HL-60 (cell line): ENCODE measurements around the gene WWOX.
"Not testable (repeated sequence)": the region's sequence is repeated elsewhere in the genome, so short reads cannot be mapped to it uniquely, and the experiment has no call there.

Experiments
- DNase-seq, 2 experiments: peaks; one replicate each; pipeline ENCODE4 v3.0.0-alpha.2; 2010 to 2020; ENCODE audit warnings: low read depth in 1 of 2, low spot score in 1 of 2
- H3K27ac ChIP-seq: fragments of 250-450 bp; sonication (Bioruptor Pico); replicated peaks from 2 replicates; pipeline ENCODE4 v1.5.1; 2020; ENCODE audit warnings: mild to moderate bottlenecking, moderate library complexity
- H3K27me3 ChIP-seq: fragments of 250-450 bp; sonication (Bioruptor Pico); 2 replicates; pipeline ENCODE4 v1.5.1; 2021; ENCODE audit warnings: mild to moderate bottlenecking, moderate library complexity; ENCODE audit not compliant: insufficient read depth, poor library complexity, severe bottlenecking
- H3K4me3 ChIP-seq: replicated peaks from 2 replicates; pipeline ENCODE4 v1.5.1; 2011; ENCODE audit warnings: mild to moderate bottlenecking, control low read depth, low read length; ENCODE audit not compliant: insufficient read depth
- GABPA ChIP-seq: IDR thresholded peaks from 2 replicates; pipeline ENCODE4 v1.6.1; 2012; ENCODE audit warnings: low read depth
- POLR2AphosphoS5 ChIP-seq: IDR thresholded peaks from 2 replicates; pipeline ENCODE4 v1.6.1; 2012; ENCODE audit warnings: low read depth
- SPI1 ChIP-seq: IDR thresholded peaks from 2 replicates; pipeline ENCODE4 v1.6.1; 2012; ENCODE audit warnings: low read depth, mild to moderate bottlenecking, borderline replicate concordance
- TF ChIP-seq, protein P1 (sequence below): IDR thresholded peaks from 2 replicates; pipeline ENCODE4 v1.6.1; 2012; ENCODE audit warnings: low read depth; ENCODE audit not compliant: insufficient replicate concordance
- TF ChIP-seq, protein P2 (sequence below): IDR thresholded peaks from one replicate; pipeline ENCODE4 v1.5.1; 2011; ENCODE audit warnings: low read length, control low read depth, inconsistent platforms; ENCODE audit not compliant: insufficient read depth

WWOX gene

DNA sequence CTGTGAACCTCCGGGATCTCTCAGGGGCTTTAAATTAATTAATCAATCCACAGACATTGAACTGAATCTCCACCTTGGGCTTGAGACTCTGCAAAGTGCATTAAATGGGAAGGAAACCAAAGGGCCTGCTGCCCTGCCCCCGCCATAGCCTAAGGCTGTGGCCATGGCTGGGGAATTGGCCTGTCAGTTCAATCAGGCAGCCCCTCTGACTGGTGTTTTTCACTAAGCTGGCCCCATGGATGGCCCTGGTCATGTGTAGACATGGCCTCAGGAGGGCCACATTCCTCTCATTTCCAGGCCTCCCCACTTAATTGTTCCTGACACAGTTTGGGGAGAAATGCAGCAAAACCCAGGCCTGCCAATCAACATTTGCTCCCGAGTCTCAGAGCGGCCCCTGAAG, 499.8 kb downstream of the WWOX start:
- TF ChIP-seq SPI1 (no peak), POLR2AphosphoS5 (no peak), GABPA (no peak)
- TF ChIP-seq, protein P1, sequence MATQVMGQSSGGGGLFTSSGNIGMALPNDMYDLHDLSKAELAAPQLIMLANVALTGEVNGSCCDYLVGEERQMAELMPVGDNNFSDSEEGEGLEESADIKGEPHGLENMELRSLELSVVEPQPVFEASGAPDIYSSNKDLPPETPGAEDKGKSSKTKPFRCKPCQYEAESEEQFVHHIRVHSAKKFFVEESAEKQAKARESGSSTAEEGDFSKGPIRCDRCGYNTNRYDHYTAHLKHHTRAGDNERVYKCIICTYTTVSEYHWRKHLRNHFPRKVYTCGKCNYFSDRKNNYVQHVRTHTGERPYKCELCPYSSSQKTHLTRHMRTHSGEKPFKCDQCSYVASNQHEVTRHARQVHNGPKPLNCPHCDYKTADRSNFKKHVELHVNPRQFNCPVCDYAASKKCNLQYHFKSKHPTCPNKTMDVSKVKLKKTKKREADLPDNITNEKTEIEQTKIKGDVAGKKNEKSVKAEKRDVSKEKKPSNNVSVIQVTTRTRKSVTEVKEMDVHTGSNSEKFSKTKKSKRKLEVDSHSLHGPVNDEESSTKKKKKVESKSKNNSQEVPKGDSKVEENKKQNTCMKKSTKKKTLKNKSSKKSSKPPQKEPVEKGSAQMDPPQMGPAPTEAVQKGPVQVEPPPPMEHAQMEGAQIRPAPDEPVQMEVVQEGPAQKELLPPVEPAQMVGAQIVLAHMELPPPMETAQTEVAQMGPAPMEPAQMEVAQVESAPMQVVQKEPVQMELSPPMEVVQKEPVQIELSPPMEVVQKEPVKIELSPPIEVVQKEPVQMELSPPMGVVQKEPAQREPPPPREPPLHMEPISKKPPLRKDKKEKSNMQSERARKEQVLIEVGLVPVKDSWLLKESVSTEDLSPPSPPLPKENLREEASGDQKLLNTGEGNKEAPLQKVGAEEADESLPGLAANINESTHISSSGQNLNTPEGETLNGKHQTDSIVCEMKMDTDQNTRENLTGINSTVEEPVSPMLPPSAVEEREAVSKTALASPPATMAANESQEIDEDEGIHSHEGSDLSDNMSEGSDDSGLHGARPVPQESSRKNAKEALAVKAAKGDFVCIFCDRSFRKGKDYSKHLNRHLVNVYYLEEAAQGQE = no peak
- Histone ChIP-seq H3K27ac (no peak overlapping the region), H3K4me3 (no peak overlapping the region), H3K27me3 (no peaks in the 10 kb centered on the region)
- no peak for DNase-seq

DNA sequence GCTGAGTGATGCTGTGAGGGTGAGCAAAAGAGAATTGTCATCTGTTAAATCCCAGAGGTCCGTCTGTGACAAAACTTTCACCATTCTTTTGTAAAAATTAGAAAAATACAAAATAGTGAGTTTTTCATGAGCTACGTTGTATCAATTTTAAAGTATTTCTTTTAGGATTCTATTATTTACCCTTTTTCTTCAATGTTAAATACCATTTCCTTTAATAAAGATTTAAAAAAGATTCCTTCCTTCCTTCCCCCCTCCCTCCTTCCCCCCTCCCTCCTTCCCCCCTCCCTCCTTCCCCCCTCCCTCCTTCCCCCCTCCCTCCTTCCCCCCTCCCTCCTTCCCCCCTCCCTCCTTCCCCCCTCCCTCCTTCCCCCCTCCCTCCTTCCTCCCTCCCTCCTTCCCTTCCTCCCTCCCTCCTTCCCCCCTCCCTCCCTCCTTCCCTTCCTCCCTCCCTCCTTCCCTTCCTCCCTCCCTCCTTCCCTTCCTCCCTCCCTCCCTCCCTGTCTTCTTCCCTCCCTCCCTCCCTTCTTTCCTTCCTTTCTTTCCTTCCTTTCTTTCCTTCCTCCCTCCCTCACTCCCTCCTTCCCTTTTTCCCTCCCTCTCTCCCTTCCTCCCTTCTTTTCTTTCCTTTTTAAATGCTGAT, 505.1 kb downstream of the WWOX start:
- not testable (repeated sequence) for H3K4me3 ChIP-seq, DNase-seq, H3K27ac ChIP-seq, H3K27me3 ChIP-seq

DNA sequence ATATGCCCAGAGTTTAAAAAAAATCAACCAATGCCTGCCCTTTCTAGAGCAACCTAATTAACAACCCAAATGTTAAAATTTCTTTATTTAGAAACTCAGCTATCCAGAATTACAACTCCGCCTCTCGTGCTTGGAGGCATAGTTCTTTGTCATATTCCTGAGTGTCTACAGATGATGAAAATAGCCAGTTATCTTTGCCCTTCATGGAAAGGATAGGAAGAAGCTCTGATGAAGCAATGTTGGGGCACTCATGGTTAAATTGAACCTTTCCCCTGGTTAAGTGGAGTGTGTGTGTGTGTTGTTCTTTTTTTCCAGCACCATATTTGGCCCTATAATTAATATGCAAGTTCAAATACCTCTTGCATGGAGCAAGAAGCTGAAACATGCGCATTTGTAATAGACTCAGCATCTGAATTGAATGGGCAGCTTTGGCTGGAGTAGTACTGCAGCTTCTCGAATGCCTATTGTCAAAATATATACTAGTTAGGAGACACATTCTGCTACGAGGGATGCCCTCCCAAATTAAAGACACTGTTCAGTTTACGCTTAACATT, 506.2 kb downstream of the WWOX start:
- no peak overlapping the region for H3K4me3 ChIP-seq
- H3K27ac ChIP-seq = no peak overlapping the region
- no peak for DNase-seq
- TF ChIP-seq GABPA (no peak), SPI1 (no peak), POLR2AphosphoS5 (no peak)
- TF ChIP-seq, protein P1 = no peak
- TF ChIP-seq, protein P2, sequence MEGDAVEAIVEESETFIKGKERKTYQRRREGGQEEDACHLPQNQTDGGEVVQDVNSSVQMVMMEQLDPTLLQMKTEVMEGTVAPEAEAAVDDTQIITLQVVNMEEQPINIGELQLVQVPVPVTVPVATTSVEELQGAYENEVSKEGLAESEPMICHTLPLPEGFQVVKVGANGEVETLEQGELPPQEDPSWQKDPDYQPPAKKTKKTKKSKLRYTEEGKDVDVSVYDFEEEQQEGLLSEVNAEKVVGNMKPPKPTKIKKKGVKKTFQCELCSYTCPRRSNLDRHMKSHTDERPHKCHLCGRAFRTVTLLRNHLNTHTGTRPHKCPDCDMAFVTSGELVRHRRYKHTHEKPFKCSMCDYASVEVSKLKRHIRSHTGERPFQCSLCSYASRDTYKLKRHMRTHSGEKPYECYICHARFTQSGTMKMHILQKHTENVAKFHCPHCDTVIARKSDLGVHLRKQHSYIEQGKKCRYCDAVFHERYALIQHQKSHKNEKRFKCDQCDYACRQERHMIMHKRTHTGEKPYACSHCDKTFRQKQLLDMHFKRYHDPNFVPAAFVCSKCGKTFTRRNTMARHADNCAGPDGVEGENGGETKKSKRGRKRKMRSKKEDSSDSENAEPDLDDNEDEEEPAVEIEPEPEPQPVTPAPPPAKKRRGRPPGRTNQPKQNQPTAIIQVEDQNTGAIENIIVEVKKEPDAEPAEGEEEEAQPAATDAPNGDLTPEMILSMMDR = no peak
- no peaks in the 10 kb centered on the region for H3K27me3 ChIP-seq

DNA sequence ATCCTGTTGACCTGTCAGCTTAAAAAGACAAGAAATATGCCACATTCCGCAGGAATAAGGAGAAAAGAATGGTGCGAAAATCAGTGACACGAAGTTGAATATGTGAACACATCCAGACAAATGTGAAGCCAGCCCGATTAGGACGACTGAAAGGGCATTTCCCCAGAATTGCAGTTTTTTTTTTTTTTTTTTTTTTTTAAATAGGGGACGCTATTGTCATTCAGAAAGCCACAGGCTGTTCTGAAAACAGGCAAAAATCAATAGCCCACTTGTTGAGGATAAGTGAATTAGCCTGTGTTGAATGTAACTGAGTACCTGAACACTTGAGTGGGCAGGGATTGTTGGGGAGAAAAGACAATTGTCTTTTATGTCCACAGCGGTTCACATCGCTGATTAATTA, 507.1 kb downstream of the WWOX start:
- H3K27ac ChIP-seq = no peak overlapping the region
- H3K4me3 ChIP-seq = no peak overlapping the region
- DNase-seq = no peak
- TF ChIP-seq, protein P2 = no peak
- TF ChIP-seq SPI1 = no peak
- TF ChIP-seq GABPA = no peak
- TF ChIP-seq, protein P1 = no peak
- H3K27me3 ChIP-seq = no peaks in the 10 kb centered on the region
